Measurements from ENCODE around the gene TAS2R30.

TAS2R30 gene

DNA sequence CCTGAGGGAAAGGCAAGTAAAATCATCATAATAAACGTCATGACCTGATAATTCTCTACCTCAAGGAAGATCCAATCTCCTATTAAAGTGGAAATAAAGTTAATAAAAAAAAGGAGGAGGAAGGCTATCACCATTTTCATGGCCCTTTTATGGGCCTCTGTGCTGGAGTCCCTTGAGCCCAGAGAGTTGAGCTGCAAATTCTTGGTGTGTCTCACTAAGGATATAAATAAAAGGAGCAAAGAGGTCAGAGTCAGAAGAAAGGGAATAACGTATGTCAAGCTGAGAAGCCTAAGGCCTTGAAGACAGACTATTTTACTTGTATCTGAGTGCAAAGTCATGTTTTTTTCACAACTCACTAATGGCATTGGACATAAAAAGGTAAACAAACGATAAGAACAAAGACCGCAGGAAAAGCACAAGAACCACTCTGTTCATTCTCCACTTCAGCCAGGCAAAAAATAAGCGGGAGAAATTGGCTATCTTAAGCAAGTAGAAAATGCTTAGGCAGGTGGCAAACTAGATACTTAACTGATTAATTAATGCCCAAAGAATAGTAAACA, 24.5 kb upstream of the TAS2R30 start:
- H3K9me3 Mint-ChIP-seq: peaks cover 22% of the 10 kb centered on the region
- H3K27ac Mint-ChIP-seq: no peak overlapping the region
- TF ChIP-seq, protein P1, sequence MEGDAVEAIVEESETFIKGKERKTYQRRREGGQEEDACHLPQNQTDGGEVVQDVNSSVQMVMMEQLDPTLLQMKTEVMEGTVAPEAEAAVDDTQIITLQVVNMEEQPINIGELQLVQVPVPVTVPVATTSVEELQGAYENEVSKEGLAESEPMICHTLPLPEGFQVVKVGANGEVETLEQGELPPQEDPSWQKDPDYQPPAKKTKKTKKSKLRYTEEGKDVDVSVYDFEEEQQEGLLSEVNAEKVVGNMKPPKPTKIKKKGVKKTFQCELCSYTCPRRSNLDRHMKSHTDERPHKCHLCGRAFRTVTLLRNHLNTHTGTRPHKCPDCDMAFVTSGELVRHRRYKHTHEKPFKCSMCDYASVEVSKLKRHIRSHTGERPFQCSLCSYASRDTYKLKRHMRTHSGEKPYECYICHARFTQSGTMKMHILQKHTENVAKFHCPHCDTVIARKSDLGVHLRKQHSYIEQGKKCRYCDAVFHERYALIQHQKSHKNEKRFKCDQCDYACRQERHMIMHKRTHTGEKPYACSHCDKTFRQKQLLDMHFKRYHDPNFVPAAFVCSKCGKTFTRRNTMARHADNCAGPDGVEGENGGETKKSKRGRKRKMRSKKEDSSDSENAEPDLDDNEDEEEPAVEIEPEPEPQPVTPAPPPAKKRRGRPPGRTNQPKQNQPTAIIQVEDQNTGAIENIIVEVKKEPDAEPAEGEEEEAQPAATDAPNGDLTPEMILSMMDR (IDR thresholded peaks at IDR 0.05; ENCODE audit: unreplicated experiment in 3 of 3): no peak
- no peaks in the 10 kb centered on the region for H3K4me1 Mint-ChIP-seq
- no peaks in the 10 kb centered on the region for H3K27me3 Mint-ChIP-seq (ENCODE audit: low read depth)
- no peak overlapping the region for H3K4me3 Mint-ChIP-seq
- H3K36me3 Mint-ChIP-seq (ENCODE audit: low read depth): peaks cover 85% of the 10 kb centered on the region

DNA sequence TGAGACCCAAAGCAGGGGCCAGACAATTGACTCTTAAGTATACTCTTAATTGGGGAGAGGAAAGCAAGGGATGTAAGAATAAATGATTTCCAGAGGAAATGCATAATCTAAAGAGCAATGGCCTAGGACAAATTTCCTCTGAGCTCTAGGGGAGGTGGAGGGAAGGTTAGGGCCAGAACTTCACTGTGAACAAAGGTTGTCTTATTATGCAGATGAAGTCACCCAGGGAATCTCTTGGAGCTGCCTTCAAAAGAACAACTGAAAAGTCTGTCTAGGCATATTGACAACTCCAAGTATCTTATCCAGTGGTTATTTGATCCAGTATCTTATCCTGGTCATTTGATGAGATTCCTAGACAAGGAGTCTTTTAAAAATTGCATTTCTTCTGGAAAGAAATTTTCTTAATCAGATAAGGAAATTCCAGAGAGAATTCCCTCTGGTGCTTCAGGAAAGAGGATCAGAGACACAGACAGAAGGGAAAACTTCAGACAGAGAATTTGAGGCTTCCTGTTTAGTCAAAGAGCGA, 20.0 kb upstream of the TAS2R30 start:
- H3K27me3 Mint-ChIP-seq (ENCODE audit: low read depth): no peaks in the 10 kb centered on the region
- H3K9me3 Mint-ChIP-seq: peaks cover 41% of the 10 kb centered on the region
- no peaks in the 10 kb centered on the region for H3K4me1 Mint-ChIP-seq
- peaks cover 75% of the 10 kb centered on the region for H3K36me3 Mint-ChIP-seq (ENCODE audit: low read depth)
- H3K4me3 Mint-ChIP-seq: no peak overlapping the region
- H3K27ac Mint-ChIP-seq: no peak overlapping the region
- TF ChIP-seq, protein P1 (IDR thresholded peaks at IDR 0.05; ENCODE audit: unreplicated experiment in 3 of 3): no peak

DNA sequence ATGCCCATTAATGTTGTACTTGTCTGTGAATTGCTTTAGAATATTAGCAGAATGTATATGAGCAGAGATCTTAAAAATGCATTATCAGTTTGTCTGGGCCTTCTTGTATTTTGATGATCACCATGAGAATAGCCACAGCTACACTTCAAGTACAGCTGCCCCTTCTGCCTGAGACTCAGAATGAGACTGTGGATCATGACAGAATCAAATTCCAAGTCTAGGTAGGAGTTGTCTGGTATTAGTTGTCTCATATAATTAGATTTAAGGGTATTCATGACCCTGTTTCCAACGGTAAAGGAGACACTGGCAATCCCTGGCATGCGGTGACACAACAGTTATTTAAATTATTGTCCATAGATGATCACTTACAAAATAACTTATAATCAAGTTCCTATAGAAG, 18.3 kb upstream of the TAS2R30 start:
- TF ChIP-seq, protein P1 (IDR thresholded peaks at IDR 0.05; ENCODE audit: unreplicated experiment in 3 of 3): no peak
- Mint-ChIP-seq H3K4me1 (no peaks in the 10 kb centered on the region), H3K27ac (no peak overlapping the region), H3K27me3 (ENCODE audit: low read depth) (no peaks in the 10 kb centered on the region), H3K4me3 (no peak overlapping the region), H3K36me3 (ENCODE audit: low read depth) (peaks cover 67% of the 10 kb centered on the region), H3K9me3 (peaks cover 45% of the 10 kb centered on the region)

DNA sequence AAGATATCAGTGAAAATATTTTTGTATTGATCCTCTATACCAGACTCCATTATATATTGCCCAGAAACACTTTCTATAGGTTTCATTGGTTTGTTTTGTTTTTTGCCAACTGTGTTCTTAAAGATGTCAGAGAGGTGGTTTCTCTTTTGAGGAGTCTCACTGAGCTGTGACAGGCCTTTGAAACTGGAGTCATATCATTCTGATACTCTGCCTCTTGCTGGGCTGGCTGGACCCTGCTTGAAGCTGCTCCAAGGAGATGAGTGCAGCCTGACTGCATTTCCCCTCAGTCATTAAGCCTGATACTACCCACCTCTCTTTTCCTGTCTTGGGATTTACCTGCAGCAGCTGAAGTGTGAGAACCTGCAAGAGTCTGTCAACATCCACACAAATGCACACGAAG, 16.4 kb upstream of the TAS2R30 start:
- Mint-ChIP-seq H3K4me3 (no peak overlapping the region), H3K27ac (no peak overlapping the region), H3K9me3 (peaks cover 45% of the 10 kb centered on the region), H3K27me3 (ENCODE audit: low read depth) (no peaks in the 10 kb centered on the region), H3K4me1 (no peaks in the 10 kb centered on the region), H3K36me3 (ENCODE audit: low read depth) (peaks cover 67% of the 10 kb centered on the region)
- TF ChIP-seq, protein P1 (IDR thresholded peaks at IDR 0.05; ENCODE audit: unreplicated experiment in 3 of 3): no peak

DNA sequence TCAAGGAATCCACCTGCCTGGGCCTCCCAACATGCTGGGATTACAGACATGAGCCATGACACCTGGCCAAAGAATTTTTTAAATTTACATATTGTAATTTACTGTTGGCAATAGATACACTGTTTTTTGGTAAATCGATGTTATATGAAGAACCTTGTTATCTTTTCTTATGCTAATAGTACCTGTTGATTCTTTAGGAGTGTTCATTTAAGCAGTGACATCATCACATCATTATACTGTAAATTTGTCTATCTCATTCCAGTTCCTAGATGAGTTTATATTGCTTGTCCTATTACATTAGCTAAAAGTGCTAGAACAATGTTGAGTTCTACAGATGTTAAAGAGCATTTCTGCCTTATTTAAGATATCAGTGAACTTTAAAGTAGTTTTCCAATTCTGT, 13.0 kb upstream of the TAS2R30 start:
- no peaks in the 10 kb centered on the region for H3K4me1 Mint-ChIP-seq
- H3K36me3 Mint-ChIP-seq (ENCODE audit: low read depth): peaks cover 69% of the 10 kb centered on the region
- TF ChIP-seq, protein P1 (IDR thresholded peaks at IDR 0.05; ENCODE audit: unreplicated experiment in 3 of 3): no peak
- H3K27me3 Mint-ChIP-seq (ENCODE audit: low read depth): no peaks in the 10 kb centered on the region
- peaks cover 48% of the 10 kb centered on the region for H3K9me3 Mint-ChIP-seq
- no peak overlapping the region for H3K27ac Mint-ChIP-seq
- H3K4me3 Mint-ChIP-seq: no peak overlapping the region

DNA sequence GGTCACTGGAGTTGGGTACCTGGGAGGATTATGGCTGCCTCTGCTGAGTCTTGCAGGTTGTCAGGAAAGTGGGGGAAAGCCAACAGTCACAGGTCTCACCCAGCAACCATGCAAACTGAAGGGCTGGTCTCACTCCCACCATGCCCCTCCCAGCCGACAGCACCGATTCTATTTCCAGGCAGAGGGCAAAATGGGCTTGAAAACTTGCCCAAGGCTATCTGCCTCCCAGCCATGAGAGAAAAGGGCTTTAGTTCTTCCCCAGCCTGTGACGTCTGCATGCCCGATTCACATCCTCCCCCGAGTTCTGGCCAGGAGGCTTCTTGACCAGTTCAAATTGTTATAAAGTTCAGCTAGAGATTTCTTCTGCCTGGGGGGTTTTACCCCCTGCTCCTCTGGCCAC, 9.9 kb upstream of the TAS2R30 start:
- Mint-ChIP-seq H3K4me1 (no peaks in the 10 kb centered on the region), H3K27ac (no peak overlapping the region), H3K36me3 (ENCODE audit: low read depth) (peaks cover 78% of the 10 kb centered on the region), H3K4me3 (no peak overlapping the region), H3K27me3 (ENCODE audit: low read depth) (no peaks in the 10 kb centered on the region), H3K9me3 (peaks cover 47% of the 10 kb centered on the region)
- TF ChIP-seq, protein P1 (IDR thresholded peaks at IDR 0.05; ENCODE audit: unreplicated experiment in 3 of 3): no peak

All from nephron (organoid).